K562 (cell line): ENCODE measurements around the gene SETD7. TPM values are rescaled to one million over a fixed set of nuclear protein-coding genes. Genes with fewer than 3 reads are reported as not detected.

Experiments
- MBD1 ChIP-seq: fragments of 250-450 bp; sonication (Bioruptor Pico); IDR thresholded peaks from 2 replicates; pipeline ENCODE4 v1.8.0; 2022; ENCODE audit warnings: inconsistent platforms
- ZNF407 ChIP-seq: fragments of 450-650 bp; IDR thresholded peaks from 2 replicates; pipeline ENCODE4 v1.6.1; 2016; ENCODE audit warnings: low read depth
- polyA plus RNA-seq, 8 experiments: library from polyadenylated mRNA; depleted of rRNA in 4 of 8; stranded (reverse) in 5 of 8; unstranded in 3 of 8; fragments of >200 nt; fragmentation: Nextera tagmentation in 2 of 8; fragmentation: Illumina TruSeq in 1 of 8; extraction: Ambion mirVana in 2 of 8; extraction: Trizol in 1 of 8; gene quantifications; 2 replicates each; pipeline versions ENCODE4 v1.2.1 to v1.2.3, GENCODE V29; 2011 to 2014; ENCODE audit warnings: inconsistent platforms in 1 of 8, missing spikeins in 1 of 8
- total RNA-seq, 7 experiments: library from RNA; depleted of rRNA in 6 of 7; stranded (reverse); fragments of >200 nt in 6 of 7; fragmentation: Illumina TruSeq in 2 of 7; extraction: Trizol in 2 of 7; gene quantifications; 2 replicates each; pipeline versions ENCODE4 v1.2.1 to v1.2.3, GENCODE V29; 2011 to 2021; ENCODE audit warnings: low replicate concordance in 1 of 7

SETD7 gene
- total and polyA plus RNA-seq, 9 of the 15 experiments (the other 6 are each of a cell fraction or from before 2014, with no cell fraction given): 0.37 to 2.4 (median 1.7) TPM

GRCh38 chr4:139537292-139537691, 18.7 kb downstream of the SETD7 start (continued):
- TF ChIP-seq MBD1 (CRISPR knock-in tag) (no peak), ZNF407 (no peak)
